Suprapubic skin (tissue), 4 donors: ENCODE data around the gene GLIS1. TPM values are rescaled to one million over a fixed set of nuclear protein-coding genes. Genes with fewer than 3 reads are reported as not detected.
"Not testable (repeated sequence)": the region's sequence is repeated elsewhere in the genome, so short reads cannot be mapped to it uniquely, and the experiment has no call there.

Source experiments
- DNase-seq, 2 donors: peaks; one replicate each; pipeline ENCODE4 v3.0.0-alpha.2; 2019; ENCODE audit warnings: low spot score in 2 of 2
- H3K27ac ChIP-seq: fragments of 200-600 bp; sonication (generic); one replicate; pipeline ENCODE4 v1.5.1; 2019
- H3K27me3 ChIP-seq: fragments of 200-600 bp; sonication (generic); one replicate; pipeline ENCODE4 v1.5.1; 2019
- H3K36me3 ChIP-seq: fragments of 200-600 bp; sonication (generic); one replicate; pipeline ENCODE4 v1.5.1; 2019
- H3K4me1 ChIP-seq: fragments of 200-600 bp; sonication (generic); one replicate; pipeline ENCODE4 v1.5.1; 2019
- H3K4me3 ChIP-seq: fragments of 200-600 bp; sonication (generic); one replicate; pipeline ENCODE4 v1.5.1; 2019; ENCODE audit warnings: mild to moderate bottlenecking
- H3K9me3 ChIP-seq: fragments of 200-600 bp; sonication (generic); one replicate; pipeline ENCODE4 v1.5.1; 2019
- CTCF ChIP-seq, 2 donors: fragments of 200-600 bp in 1 of 2; fragments of 450-650 bp in 1 of 2; sonication (generic) in 1 of 2; IDR thresholded peaks; one replicate each; pipeline ENCODE4 v1.5.1; 2016 to 2019; ENCODE audit warnings: antibody characterized with exemption in 2 of 2, mild to moderate bottlenecking in 1 of 2, moderate library complexity in 1 of 2
- EP300 ChIP-seq: sonication (generic); formaldehyde crosslinking; IDR thresholded peaks from one replicate; pipeline ENCODE4 v1.6.1; 2017; ENCODE audit warnings: antibody characterized with exemption
- POLR2A ChIP-seq, 2 donors: fragments of 450-650 bp; IDR thresholded peaks; one replicate each; pipeline ENCODE4 v1.6.1; 2017; ENCODE audit warnings: antibody characterized with exemption in 2 of 2, mild to moderate bottlenecking in 2 of 2, moderate library complexity in 2 of 2
- POLR2AphosphoS5 ChIP-seq, 3 donors: sonication (generic); formaldehyde crosslinking; IDR thresholded peaks; one replicate each; pipeline ENCODE4 v1.6.1; 2017; ENCODE audit warnings: antibody characterized with exemption in 3 of 3
- WGBS: methylation state at CpG from one replicate; pipeline ENCODE4 v1.1.5; 2018; 5-methylcytosine and 5-hydroxymethylcytosine counted together
- total RNA-seq, 4 donors: library from RNA; depleted of rRNA; stranded (reverse); fragments of >200 nt; gene quantifications; one replicate each; pipeline ENCODE4 v1.1.0, GENCODE V29; 2016

GLIS1 gene
- total RNA-seq, 4 donors from 2014 or later = 0.34 to 1.5 (median 0.59) TPM

- H3K27ac ChIP-seq = no peak overlapping the region
- H3K9me3 ChIP-seq = no peaks in the 10 kb centered on the region
- H3K27me3 ChIP-seq = no peaks in the 10 kb centered on the region
- H3K36me3 ChIP-seq = no peaks in the 10 kb centered on the region
- WGBS = 84% methylated on average over 4 of the region's 4 CpGs
- peak; percentile 28 to 32 for DNase-seq
- TF ChIP-seq CTCF (IDR thresholded peaks at IDR 0.05) (no peak), EP300 (no peak), POLR2AphosphoS5 (IDR thresholded peaks at IDR 0.05) (no peak), POLR2A (IDR thresholded peaks at IDR 0.05) (no peak)
- H3K4me1 ChIP-seq = no peaks in the 10 kb centered on the region
- no peak overlapping the region for H3K4me3 ChIP-seq
Observed at GRCh38 chr1:53557369-53557768, 181.6 kb downstream of the GLIS1 start.

GRCh38 chr1:53556657-53557227 lies 182.2 kb downstream of the GLIS1 start:
- Histone ChIP-seq H3K4me1 (no peaks in the 10 kb centered on the region), H3K9me3 (no peaks in the 10 kb centered on the region), H3K4me3 (no peak overlapping the region), H3K27me3 (no peaks in the 10 kb centered on the region), H3K27ac (no peak overlapping the region), H3K36me3 (no peaks in the 10 kb centered on the region)
- peak in 1 of 2 donors; percentile 25 for DNase-seq
- WGBS = 87% methylated on average over 3 of the region's 3 CpGs
- TF ChIP-seq EP300 = no peak
- no peak for TF ChIP-seq POLR2AphosphoS5 (IDR thresholded peaks at IDR 0.05)
- TF ChIP-seq CTCF (IDR thresholded peaks at IDR 0.05) = no peak
- no peak for TF ChIP-seq POLR2A (IDR thresholded peaks at IDR 0.05)

GRCh38 chr1:53555620-53556326 lies 183.2 kb downstream of the GLIS1 start:
- peak in 1 of 2 donors; percentile 9 for DNase-seq
- not testable (repeated sequence) for H3K4me1 ChIP-seq, H3K27ac ChIP-seq, H3K27me3 ChIP-seq, H3K36me3 ChIP-seq, H3K4me3 ChIP-seq, H3K9me3 ChIP-seq
- WGBS = 84% methylated on average over 2 of the region's 2 CpGs

- WGBS = 95% methylated on average over 6 of the region's 11 CpGs
- no peaks in the 10 kb centered on the region for H3K27me3 ChIP-seq
- H3K36me3 ChIP-seq = no peaks in the 10 kb centered on the region
- peak; percentile 43 to 67 for DNase-seq
- H3K9me3 ChIP-seq = no peaks in the 10 kb centered on the region
- TF ChIP-seq EP300 = no peak
- TF ChIP-seq POLR2A (IDR thresholded peaks at IDR 0.05) = no peak
- TF ChIP-seq POLR2AphosphoS5 (IDR thresholded peaks at IDR 0.05) = no peak
- TF ChIP-seq CTCF (IDR thresholded peaks at IDR 0.05) = no peak
- H3K4me1 ChIP-seq = peaks cover 2% of the 10 kb centered on the region
- H3K27ac ChIP-seq = no peak overlapping the region
- no peak overlapping the region for H3K4me3 ChIP-seq
Observed at GRCh38 chr1:53554592-53555305, 184.2 kb downstream of the GLIS1 start.

GRCh38 chr1:53553734-53554509 lies 185.0 kb downstream of the GLIS1 start:
- peaks cover 3% of the 10 kb centered on the region for H3K4me1 ChIP-seq
- WGBS = 90% methylated on average over 7 of the region's 8 CpGs
- no peak overlapping the region for H3K4me3 ChIP-seq
- DNase-seq = peak; percentile 18 to 52
- no peaks in the 10 kb centered on the region for H3K9me3 ChIP-seq
- no peaks in the 10 kb centered on the region for H3K36me3 ChIP-seq
- no peak overlapping the region for H3K27ac ChIP-seq
- no peaks in the 10 kb centered on the region for H3K27me3 ChIP-seq
- TF ChIP-seq CTCF (IDR thresholded peaks at IDR 0.05) = no peak
- no peak for TF ChIP-seq EP300
